Panc1 (cell line): ENCODE results near the gene ZBTB34.

Source experiments
- CTCF ChIP-seq: fragments of 450-650 bp; IDR thresholded peaks from 2 replicates; pipeline ENCODE4 v1.5.1; 2017; ENCODE audit warnings: mild to moderate bottlenecking
- REST ChIP-seq, 2 experiments: IDR thresholded peaks; 2 replicates each; pipeline ENCODE4 v1.6.1; 2011 to 2012; ENCODE audit warnings: low read depth in 2 of 2, control low read depth in 1 of 2, low read length in 1 of 2, mild to moderate bottlenecking in 1 of 2, moderate library complexity in 1 of 2; ENCODE audit not compliant: insufficient read depth in 1 of 2

GRCh38 chr9:126891676-126892075 lies 31.2 kb downstream of the ZBTB34 start:
- TF ChIP-seq CTCF: no peak
- no peak for TF ChIP-seq REST (IDR thresholded peaks at IDR 0.05; ENCODE audit: insufficient read depth in 1 of 2, low read depth in 2 of 2, low read length in 1 of 2)
